Measurements from ENCODE around the gene NEMP1.

The NEMP1 gene

GRCh38 chr12:57019983-57020719, 58.4 kb downstream of the NEMP1 start:
- TF ChIP-seq EP300 (IDR thresholded peaks at IDR 0.05; ENCODE audit: borderline replicate concordance), result no peak
- TF ChIP-seq, protein P1, sequence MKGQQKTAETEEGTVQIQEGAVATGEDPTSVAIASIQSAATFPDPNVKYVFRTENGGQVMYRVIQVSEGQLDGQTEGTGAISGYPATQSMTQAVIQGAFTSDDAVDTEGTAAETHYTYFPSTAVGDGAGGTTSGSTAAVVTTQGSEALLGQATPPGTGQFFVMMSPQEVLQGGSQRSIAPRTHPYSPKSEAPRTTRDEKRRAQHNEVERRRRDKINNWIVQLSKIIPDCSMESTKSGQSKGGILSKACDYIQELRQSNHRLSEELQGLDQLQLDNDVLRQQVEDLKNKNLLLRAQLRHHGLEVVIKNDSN (IDR thresholded peaks at IDR 0.05), result no peak
- TF ChIP-seq RAD21 (IDR thresholded peaks at IDR 0.05; ENCODE audit: low read depth), result no peak
- no peak for TF ChIP-seq CREB1 (IDR thresholded peaks at IDR 0.05; ENCODE audit: low read depth)
- no peak for TF ChIP-seq TCF12 (IDR thresholded peaks at IDR 0.05; ENCODE audit: low read depth)
- TF ChIP-seq MAX (IDR thresholded peaks at IDR 0.05), result no peak
- TF ChIP-seq FOXM1 (IDR thresholded peaks at IDR 0.05; ENCODE audit: borderline replicate concordance, low read depth), result no peak

- TF ChIP-seq RAD21 (IDR thresholded peaks at IDR 0.05; ENCODE audit: low read depth), result no peak
- no peak for TF ChIP-seq FOXM1 (IDR thresholded peaks at IDR 0.05; ENCODE audit: borderline replicate concordance, low read depth)
- no peak for TF ChIP-seq CEBPB (IDR thresholded peaks at IDR 0.05)
- no peak for TF ChIP-seq MAX (IDR thresholded peaks at IDR 0.05)
- no peak for TF ChIP-seq NFIC (IDR thresholded peaks at IDR 0.05)
- TF ChIP-seq, protein P1 (IDR thresholded peaks at IDR 0.05), result no peak
- no peak for TF ChIP-seq EP300 (IDR thresholded peaks at IDR 0.05; ENCODE audit: borderline replicate concordance)
- TF ChIP-seq ZBTB7A (IDR thresholded peaks at IDR 0.05; ENCODE audit: low read depth), result no peak
- no peak for TF ChIP-seq TAF1 (IDR thresholded peaks at IDR 0.05; ENCODE audit: low read depth)
- no peak for TF ChIP-seq TCF12 (IDR thresholded peaks at IDR 0.05; ENCODE audit: low read depth)
- no peak for TF ChIP-seq YY1 (IDR thresholded peaks at IDR 0.05; ENCODE audit: low read depth)
- no peak for TF ChIP-seq TEAD4 (IDR thresholded peaks at IDR 0.05)
- TF ChIP-seq EGR1 (IDR thresholded peaks at IDR 0.05), result no peak
- no peak for TF ChIP-seq CREB1 (IDR thresholded peaks at IDR 0.05; ENCODE audit: low read depth)
- TF ChIP-seq REST (IDR thresholded peaks at IDR 0.05; ENCODE audit: low read depth), result no peak
Measured at GRCh38 chr12:57018906-57019305, 59.7 kb downstream of the NEMP1 start.

- no peak for TF ChIP-seq REST (IDR thresholded peaks at IDR 0.05; ENCODE audit: low read depth)
- no peak for TF ChIP-seq ZBTB7A (IDR thresholded peaks at IDR 0.05; ENCODE audit: low read depth)
- no peak for TF ChIP-seq YY1 (IDR thresholded peaks at IDR 0.05; ENCODE audit: low read depth)
- no peak for TF ChIP-seq MAX (IDR thresholded peaks at IDR 0.05)
- TF ChIP-seq CREB1 (IDR thresholded peaks at IDR 0.05; ENCODE audit: low read depth), result no peak
- no peak for TF ChIP-seq NFIC (IDR thresholded peaks at IDR 0.05)
- TF ChIP-seq, protein P1 (IDR thresholded peaks at IDR 0.05), result no peak
- TF ChIP-seq TEAD4 (IDR thresholded peaks at IDR 0.05), result no peak
Measured at GRCh38 chr12:57016348-57016747, 62.2 kb downstream of the NEMP1 start, which contains the start of gene TAC3. Gene TAC3, minus strand, starts transcription at chr12:57016529. Its CDS starts 732 bp downstream, at chr12:57015797.

DNA sequence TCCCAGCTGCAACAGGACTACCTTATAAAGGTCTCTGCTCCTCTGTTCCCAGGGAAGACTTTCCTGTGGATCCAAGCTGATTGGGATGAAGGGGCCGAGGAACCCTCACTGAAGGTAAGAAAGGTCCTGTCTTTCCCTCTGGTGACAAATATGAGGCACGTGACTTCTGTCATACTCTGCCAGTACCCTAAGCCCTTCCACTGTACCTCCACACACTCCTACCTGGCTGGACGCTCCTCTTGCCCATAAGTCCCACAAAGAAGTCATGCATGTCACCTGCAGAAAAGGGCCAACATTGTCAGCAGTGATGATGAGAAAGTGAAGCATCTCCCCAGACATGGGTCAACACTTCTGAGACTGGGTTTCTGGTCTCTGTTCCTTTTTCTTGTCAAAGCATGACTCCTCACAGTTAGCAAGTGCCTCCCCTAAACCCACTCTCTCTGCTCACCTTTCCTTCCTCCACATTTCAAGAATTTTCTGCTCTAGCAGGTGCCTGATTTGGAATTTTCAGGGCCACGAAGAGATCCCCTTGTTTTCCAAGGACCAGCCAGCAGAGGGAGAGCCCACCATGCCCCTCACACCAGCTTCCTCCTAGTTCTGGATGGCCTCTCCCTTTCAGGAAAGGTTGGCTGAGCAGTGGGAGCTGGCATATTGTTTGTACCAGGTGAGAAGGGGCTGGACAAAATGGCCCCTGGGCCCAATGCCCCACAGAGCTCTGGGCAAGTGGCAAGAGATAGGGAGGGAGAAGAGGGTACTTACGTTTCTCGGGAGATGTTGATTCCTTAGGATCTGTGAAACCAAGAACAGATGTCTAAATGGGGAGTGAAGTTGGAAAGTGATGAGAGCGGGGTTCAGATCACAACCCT, 65.8 kb downstream of the NEMP1 start:
- no peak for TF ChIP-seq EP300 (IDR thresholded peaks at IDR 0.05; ENCODE audit: borderline replicate concordance)
- no peak for TF ChIP-seq CEBPB (IDR thresholded peaks at IDR 0.05)
- no peak for TF ChIP-seq CREB1 (IDR thresholded peaks at IDR 0.05; ENCODE audit: low read depth)
- no peak for TF ChIP-seq RAD21 (IDR thresholded peaks at IDR 0.05; ENCODE audit: low read depth)
- no peak for TF ChIP-seq TAF1 (IDR thresholded peaks at IDR 0.05; ENCODE audit: low read depth)
- TF ChIP-seq NFIC (IDR thresholded peaks at IDR 0.05), result no peak
- TF ChIP-seq, protein P1 (IDR thresholded peaks at IDR 0.05), result 0 out of 2 replicates have a peak, but pooled peaks have one; percentile 37
- TF ChIP-seq MAX (IDR thresholded peaks at IDR 0.05), result no peak

Measured in Ishikawa (cell line).